Measurements from ENCODE around the gene P2RX2. TPM values are rescaled to one million over a fixed set of nuclear protein-coding genes. Genes with fewer than 3 reads are reported as not detected.

P2RX2 gene
- total RNA-seq (not detected in 2 replicates), polyA plus RNA-seq (not detected in 2 replicates)

DNA sequence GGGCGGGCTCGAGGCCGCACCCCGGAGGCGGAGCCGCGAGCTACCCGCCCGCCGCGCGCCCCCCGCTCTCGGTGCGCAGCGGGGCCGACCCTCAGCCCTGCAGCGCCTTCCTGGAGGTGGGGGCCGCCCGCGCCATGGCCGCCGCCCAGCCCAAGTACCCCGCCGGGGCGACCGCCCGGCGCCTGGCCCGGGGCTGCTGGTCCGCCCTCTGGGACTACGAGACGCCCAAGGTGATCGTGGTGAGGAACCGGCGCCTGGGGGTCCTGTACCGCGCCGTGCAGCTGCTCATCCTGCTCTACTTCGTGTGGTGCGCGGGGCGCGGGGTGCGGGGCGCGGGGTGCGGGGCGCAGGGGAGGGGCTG, at the start of gene P2RX2:
Gene P2RX2, plus strand, starts transcription at position 94 of the 361 bp plus-strand sequence. Its CDS starts 41 bp downstream, at position 135.
- Histone ChIP-seq H3K9me3 (ENCODE audit: low read depth) (peaks cover 5% of the 10 kb centered on the region), H3K4me2 (peak within 1 kb of the TSS; percentile 85), H3K27me3 (peaks cover 47% of the 10 kb centered on the region), H3K4me3 (no peak within 1 kb of the TSS), H3K9me2 (replicated peaks; ENCODE audit: insufficient read depth) (no peaks in the 10 kb centered on the region), H3K27ac (no peak within 1 kb of the TSS), H3K36me3 (replicated peaks; ENCODE audit: insufficient read depth, low read depth) (no peaks in the 10 kb centered on the region), H2AFZ (no peak within 1 kb of the TSS), H3K4me1 (ENCODE audit: insufficient read depth) (peaks cover 7% of the 10 kb centered on the region), H4K20me1 (ENCODE audit: insufficient read depth, poor library complexity, severe bottlenecking) (no peaks in the 10 kb centered on the region), H3K79me2 (no peaks in the 10 kb centered on the region)
- DNase-seq (ENCODE audit: low spot score) = no peak
- TF ChIP-seq EZH2 (IDR thresholded peaks at IDR 0.05; ENCODE audit: borderline replicate concordance) = no peak
- TF ChIP-seq EZH2phosphoT487 (IDR thresholded peaks at IDR 0.05; ENCODE audit: low read depth, severe bottlenecking, unreplicated experiment) = no peak
- TF ChIP-seq, protein P1, sequence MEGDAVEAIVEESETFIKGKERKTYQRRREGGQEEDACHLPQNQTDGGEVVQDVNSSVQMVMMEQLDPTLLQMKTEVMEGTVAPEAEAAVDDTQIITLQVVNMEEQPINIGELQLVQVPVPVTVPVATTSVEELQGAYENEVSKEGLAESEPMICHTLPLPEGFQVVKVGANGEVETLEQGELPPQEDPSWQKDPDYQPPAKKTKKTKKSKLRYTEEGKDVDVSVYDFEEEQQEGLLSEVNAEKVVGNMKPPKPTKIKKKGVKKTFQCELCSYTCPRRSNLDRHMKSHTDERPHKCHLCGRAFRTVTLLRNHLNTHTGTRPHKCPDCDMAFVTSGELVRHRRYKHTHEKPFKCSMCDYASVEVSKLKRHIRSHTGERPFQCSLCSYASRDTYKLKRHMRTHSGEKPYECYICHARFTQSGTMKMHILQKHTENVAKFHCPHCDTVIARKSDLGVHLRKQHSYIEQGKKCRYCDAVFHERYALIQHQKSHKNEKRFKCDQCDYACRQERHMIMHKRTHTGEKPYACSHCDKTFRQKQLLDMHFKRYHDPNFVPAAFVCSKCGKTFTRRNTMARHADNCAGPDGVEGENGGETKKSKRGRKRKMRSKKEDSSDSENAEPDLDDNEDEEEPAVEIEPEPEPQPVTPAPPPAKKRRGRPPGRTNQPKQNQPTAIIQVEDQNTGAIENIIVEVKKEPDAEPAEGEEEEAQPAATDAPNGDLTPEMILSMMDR (IDR thresholded peaks at IDR 0.05; ENCODE audit: poor library complexity) = no peak
- WGBS (ENCODE audit: low lambda C conversion rate, missing lambda C conversion rate) = 4% methylated on average over 24 of the region's 49 CpGs

DNA sequence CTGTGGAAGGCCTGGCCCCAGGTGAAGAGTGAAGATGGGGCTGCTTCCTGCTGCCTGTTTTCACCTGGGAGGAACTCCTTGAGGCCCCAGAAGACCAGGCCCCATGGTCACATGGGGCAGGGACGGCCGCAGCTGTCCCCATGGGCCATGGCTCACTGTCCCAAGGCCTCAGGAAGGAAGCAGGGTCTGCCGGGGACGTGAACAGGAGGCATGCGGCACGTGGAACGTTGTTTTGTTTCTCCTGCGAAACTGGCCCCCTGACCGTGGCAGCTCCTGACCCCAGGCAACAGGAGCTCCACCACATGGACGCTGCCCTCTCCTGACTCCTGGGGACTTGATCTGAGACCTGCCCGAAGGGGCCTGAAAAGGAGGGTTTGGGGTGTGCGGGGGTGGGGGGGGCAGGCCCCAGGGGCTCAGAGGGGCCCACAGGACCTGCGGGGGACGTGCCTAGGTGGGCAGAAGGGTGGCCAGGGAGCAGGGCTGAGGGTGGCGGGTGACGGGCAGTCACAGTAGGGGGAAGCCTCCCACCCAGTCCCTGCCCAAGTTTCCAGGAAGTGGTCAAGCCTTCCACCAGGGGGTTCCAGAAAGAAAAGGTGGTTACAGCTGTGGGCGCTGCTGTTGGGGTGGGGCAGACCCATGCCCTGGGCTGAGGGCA, 49.6 kb upstream of the P2RX2 start:
- DNase-seq (ENCODE audit: low spot score) = no peak
- Histone ChIP-seq H3K4me2 (no peak overlapping the region), H3K27me3 (no peaks in the 10 kb centered on the region), H3K9me3 (ENCODE audit: low read depth) (no peaks in the 10 kb centered on the region), H3K79me2 (peaks cover 15% of the 10 kb centered on the region), H3K36me3 (replicated peaks; ENCODE audit: insufficient read depth, low read depth) (no peaks in the 10 kb centered on the region), H3K27ac (no peak overlapping the region), H3K9me2 (replicated peaks; ENCODE audit: insufficient read depth) (no peaks in the 10 kb centered on the region), H3K4me1 (ENCODE audit: insufficient read depth) (no peaks in the 10 kb centered on the region), H2AFZ (no peak overlapping the region), H3K4me3 (no peak overlapping the region), H4K20me1 (ENCODE audit: insufficient read depth, poor library complexity, severe bottlenecking) (peaks cover 18% of the 10 kb centered on the region)
- WGBS (ENCODE audit: low lambda C conversion rate, missing lambda C conversion rate) = 92% methylated on average over 12 of the region's 17 CpGs
- TF ChIP-seq, protein P1 (IDR thresholded peaks at IDR 0.05; ENCODE audit: poor library complexity) = no peak
- no peak for TF ChIP-seq EZH2phosphoT487 (IDR thresholded peaks at IDR 0.05; ENCODE audit: low read depth, severe bottlenecking, unreplicated experiment)
- no peak for TF ChIP-seq EZH2 (IDR thresholded peaks at IDR 0.05; ENCODE audit: borderline replicate concordance)

DNA sequence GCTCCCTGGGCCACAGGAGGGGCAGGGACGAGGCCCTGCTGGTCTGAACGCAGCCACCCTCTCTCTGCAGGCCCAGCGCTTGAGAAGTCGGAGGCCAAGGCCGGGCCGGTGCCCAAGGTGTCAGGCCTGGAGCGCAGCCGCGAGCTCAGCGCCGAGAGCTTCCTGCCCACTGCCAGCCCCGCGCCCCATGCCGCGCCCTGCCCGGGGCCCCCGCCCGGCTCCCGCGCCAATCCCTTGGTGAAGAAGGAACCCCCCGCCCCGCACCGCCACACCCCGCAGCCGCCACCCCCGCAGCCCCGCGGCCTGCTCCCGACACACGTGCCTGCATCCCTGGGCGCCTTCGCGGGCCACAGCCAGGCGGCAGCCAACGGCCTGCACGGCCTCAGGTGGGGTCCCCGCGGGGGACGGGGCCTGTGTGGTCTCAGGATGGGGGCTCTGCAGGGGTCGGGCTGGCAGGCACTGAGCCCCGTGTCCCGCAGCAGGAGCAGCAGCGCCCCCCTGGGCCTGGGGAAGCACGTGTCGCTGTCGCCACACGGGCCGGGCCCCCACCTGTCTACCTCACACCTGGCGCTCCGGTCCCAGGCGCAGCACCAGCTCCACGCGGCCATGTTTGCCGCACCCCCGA, 48.6 kb upstream of the P2RX2 start:
- Histone ChIP-seq H3K27me3 (no peaks in the 10 kb centered on the region), H3K4me3 (no peak overlapping the region), H4K20me1 (ENCODE audit: insufficient read depth, poor library complexity, severe bottlenecking) (peaks cover 15% of the 10 kb centered on the region), H3K36me3 (replicated peaks; ENCODE audit: insufficient read depth, low read depth) (no peaks in the 10 kb centered on the region), H3K4me1 (ENCODE audit: insufficient read depth) (no peaks in the 10 kb centered on the region), H3K79me2 (peaks cover 10% of the 10 kb centered on the region), H3K9me2 (replicated peaks; ENCODE audit: insufficient read depth) (no peaks in the 10 kb centered on the region), H3K9me3 (ENCODE audit: low read depth) (no peaks in the 10 kb centered on the region), H3K4me2 (no peak overlapping the region), H3K27ac (no peak overlapping the region), H2AFZ (no peak overlapping the region)
- no peak for TF ChIP-seq EZH2phosphoT487 (IDR thresholded peaks at IDR 0.05; ENCODE audit: low read depth, severe bottlenecking, unreplicated experiment)
- no peak for TF ChIP-seq EZH2 (IDR thresholded peaks at IDR 0.05; ENCODE audit: borderline replicate concordance)
- TF ChIP-seq, protein P1 (IDR thresholded peaks at IDR 0.05; ENCODE audit: poor library complexity) = no peak
- no peak for DNase-seq (ENCODE audit: low spot score)
- 99% methylated on average over 22 of the region's 55 CpGs for WGBS (ENCODE audit: low lambda C conversion rate, missing lambda C conversion rate)

Data from hepatocyte (in vitro differentiated cells).